ENCODE measurements around the gene DPYSL4.

DPYSL4 gene

DNA sequence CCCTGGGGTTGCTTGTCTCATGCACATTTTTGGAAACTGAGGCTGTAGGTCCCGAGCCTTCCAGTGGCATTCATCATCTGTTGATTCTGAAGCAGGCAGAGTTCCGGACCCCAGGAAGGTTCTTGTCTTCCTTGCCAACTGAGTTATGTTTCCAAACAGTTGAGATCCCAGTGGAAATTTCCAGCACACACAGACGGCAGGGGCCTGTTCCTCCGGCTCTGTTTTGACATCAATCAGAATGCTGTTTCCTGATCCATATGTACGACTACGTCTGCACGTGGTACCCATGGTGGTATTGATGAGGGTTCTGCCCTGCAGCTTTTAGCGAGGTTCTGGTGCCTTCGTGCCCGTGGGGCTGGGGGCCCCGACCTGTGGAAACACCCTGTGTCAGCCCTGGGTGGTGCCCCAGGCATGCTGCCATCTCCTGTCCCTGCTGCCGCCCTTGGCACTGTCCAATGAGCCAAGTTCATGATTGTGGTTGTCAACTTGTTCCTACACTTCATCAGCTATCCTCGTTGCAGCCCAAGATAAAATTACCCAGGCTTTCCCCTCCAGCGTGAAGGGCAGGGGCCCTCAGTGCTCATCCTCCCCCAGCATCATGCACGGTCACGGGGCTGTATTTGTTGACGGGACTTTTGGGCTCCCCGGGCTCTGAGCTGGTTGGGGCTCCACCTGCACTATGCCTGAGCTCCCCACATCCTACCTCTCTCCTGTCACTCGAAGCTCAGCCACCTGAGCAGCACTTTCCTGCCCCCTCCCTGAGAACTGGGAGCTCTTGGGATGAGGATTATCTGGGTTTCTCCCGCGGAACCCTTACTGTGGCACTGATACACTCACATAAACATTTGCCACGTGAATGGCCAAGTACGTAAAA is 7.8 kb upstream of the DPYSL4 start:
- ChIA-PET POLR2A (no interaction called here), CTCF (interaction anchor here (0.7 kb wide), 1 partner anchor 14 kb away, joined by 3 read pairs; no protein-coding TSS in a partner anchor)
- TF ChIP-seq, protein P1, sequence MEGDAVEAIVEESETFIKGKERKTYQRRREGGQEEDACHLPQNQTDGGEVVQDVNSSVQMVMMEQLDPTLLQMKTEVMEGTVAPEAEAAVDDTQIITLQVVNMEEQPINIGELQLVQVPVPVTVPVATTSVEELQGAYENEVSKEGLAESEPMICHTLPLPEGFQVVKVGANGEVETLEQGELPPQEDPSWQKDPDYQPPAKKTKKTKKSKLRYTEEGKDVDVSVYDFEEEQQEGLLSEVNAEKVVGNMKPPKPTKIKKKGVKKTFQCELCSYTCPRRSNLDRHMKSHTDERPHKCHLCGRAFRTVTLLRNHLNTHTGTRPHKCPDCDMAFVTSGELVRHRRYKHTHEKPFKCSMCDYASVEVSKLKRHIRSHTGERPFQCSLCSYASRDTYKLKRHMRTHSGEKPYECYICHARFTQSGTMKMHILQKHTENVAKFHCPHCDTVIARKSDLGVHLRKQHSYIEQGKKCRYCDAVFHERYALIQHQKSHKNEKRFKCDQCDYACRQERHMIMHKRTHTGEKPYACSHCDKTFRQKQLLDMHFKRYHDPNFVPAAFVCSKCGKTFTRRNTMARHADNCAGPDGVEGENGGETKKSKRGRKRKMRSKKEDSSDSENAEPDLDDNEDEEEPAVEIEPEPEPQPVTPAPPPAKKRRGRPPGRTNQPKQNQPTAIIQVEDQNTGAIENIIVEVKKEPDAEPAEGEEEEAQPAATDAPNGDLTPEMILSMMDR (IDR thresholded peaks at IDR 0.05; ENCODE audit: control extremely low read depth, extremely low read depth, low read depth, missing control alignments), result no peak
- DNase-seq (ENCODE audit: extremely low spot score), result no peak

DNA sequence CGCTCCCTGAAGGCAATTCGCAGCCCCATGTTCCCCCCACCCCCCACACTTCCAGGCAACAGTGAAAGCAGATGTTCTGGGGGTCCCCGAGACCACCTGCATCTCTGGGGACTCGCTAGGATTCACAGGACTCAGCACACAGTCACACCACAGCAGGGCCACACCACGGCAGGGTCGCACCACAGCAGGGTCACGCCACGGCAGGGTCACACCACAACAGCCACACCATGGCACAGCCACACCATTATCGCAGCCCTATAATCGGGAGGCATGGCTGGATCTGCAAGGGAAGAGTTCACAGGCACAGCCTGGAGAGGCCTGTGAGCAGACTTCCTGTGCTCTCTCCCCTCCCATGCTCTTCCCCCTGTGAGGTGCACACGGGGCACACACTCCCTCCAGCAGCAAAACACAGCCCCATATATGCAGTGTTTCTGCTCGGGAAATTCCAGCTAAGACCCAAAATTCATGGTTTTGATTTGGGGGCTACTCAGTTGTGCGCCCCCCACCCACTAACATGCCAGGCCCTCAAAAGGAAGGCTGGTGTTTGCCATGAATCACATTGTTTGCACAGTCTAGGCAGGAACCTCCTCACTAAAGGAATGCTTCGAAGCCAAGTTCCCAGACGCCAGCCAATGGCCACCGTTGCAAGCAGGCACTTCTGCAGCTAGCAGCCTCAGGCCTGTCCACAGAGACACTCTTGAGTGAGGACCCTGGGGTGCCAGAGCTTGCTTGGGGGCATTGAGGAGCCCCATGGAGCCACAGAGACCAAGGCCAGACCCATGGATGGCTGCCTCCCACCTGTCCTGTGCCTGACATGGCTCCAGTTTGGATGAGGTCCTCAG is 7.0 kb upstream of the DPYSL4 start:
- CTCF ChIA-PET, result interaction anchor here (0.7 kb wide), 1 partner anchor 13 kb away, joined by 3 read pairs; no protein-coding TSS in a partner anchor
- POLR2A ChIA-PET, result no interaction called here

DNA sequence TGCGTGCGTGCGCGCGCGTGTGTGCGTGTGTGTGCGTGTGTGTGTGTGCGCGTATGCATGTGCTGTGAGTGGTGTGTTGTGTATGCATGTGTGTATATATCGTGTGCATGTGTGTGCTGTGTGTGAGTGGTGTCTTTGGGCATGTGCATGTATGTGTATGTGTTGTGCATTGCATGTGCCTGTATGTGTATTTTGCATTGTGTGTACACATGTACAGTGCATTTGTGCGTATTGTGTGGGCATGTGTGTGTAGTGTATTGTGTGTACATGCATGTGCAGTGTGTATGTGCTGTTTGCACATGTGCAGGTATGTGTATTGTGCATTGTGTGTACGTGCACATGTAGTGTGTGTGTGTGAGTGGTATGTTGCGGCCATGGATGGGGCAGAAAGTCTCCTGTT is 6.0 kb upstream of the DPYSL4 start:
- TF ChIP-seq, protein P1 (IDR thresholded peaks at IDR 0.05; ENCODE audit: control extremely low read depth, extremely low read depth, low read depth, missing control alignments), result no peak
- DNase-seq (ENCODE audit: extremely low spot score), result no peak
- ChIA-PET CTCF (no interaction called here), POLR2A (no interaction called here)

More for the DNA sequence above, 7.0 kb upstream of the DPYSL4 start:
- DNase-seq (ENCODE audit: extremely low spot score), result no peak
- TF ChIP-seq, protein P1 (IDR thresholded peaks at IDR 0.05; ENCODE audit: control extremely low read depth, extremely low read depth, low read depth, missing control alignments), result no peak

DNA sequence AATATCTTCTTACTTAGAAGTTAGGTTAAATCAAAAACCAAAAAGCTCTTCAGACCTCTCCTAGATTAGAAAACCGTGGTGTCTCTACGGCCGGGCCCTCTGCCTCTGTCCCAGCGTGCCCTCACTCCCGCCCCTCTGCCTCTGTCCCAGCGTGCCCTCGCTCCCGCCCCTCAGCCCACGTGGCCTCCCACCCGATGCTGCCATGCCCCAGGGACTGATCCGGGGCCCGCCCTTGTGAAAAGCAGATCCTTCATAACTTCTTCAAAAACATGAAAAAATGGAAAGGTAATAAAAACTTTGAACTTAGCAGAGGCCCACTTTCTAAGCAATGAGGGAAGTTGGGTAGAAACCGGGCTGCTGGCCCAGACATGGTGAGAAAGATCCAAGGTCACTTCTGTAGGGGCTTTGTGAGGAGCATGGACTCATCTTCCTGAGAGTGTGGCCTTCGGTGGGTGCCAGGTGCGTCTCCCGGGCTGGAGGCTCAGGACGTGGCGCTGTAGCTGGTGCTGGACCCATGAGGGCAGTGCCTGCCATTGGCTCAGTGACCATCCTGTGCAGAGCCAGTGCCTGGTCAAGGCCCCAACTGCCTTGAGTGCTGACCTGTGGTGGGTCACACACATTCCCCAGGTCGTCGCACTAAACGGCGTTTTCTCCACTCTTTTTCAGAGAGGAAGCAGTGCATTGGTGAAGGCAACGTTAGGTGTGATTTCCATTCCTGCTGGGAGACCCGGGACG is 4.9 kb upstream of the DPYSL4 start:
- ChIA-PET CTCF (no interaction called here), POLR2A (no interaction called here)
- TF ChIP-seq, protein P1 (IDR thresholded peaks at IDR 0.05; ENCODE audit: control extremely low read depth, extremely low read depth, low read depth, missing control alignments), result no peak

DNA sequence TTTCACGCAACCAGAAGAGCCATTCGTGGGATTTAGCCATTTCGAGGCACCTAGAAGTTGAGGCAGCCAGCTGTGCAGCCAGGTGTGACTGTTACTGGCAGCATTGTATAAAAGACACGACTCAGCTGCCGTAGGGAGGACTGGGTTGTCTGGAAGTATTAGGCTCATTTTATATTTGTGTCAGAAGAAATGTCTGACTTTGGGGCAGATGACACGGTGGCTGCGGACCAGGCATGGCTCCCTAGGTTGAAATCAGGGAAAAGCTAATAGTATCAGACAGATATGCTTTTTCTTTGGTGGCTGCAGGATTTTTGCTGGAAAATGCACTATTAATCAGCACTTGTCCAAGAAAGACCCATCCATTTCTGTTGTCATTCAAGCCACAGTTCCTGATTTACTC is 4.2 kb upstream of the DPYSL4 start:
- no peak for DNase-seq (ENCODE audit: extremely low spot score)
- POLR2A ChIA-PET, result no interaction called here
- TF ChIP-seq, protein P1 (IDR thresholded peaks at IDR 0.05; ENCODE audit: control extremely low read depth, extremely low read depth, low read depth, missing control alignments), result no peak
- CTCF ChIA-PET, result no interaction called here

More for the DNA sequence above, 4.9 kb upstream of the DPYSL4 start:
- no peak for DNase-seq (ENCODE audit: extremely low spot score)

- TF ChIP-seq, protein P1 (IDR thresholded peaks at IDR 0.05; ENCODE audit: control extremely low read depth, extremely low read depth, low read depth, missing control alignments), result no peak
- no peak for DNase-seq (ENCODE audit: extremely low spot score)
- ChIA-PET POLR2A (no interaction called here), CTCF (no interaction called here)
Measured at GRCh38 chr10:132183046-132183445, 3.7 kb upstream of the DPYSL4 start.
